Effector memory CD8-positive, alpha-beta T cell (primary cell): ENCODE measurements around the gene EMC10.

ENCODE experiments used
- ATAC-seq: fragments of 150-1000 bp; cut with Tn5 transposase; replicated peaks from 2 replicates; pipeline ENCODE4 v1.10.0; 2021; ENCODE audit warnings: mild to moderate bottlenecking, moderate library complexity
- DNase-seq, 3 experiments: peaks; one replicate each; pipeline ENCODE4 v3.0.0; 2021
- H3K27ac Mint-ChIP-seq, 2 donors: one replicate each; pipeline ENCODE4 v1.8.0; 2022; ENCODE audit warnings: mild to moderate bottlenecking in 2 of 2, mixed read lengths in 2 of 2, moderate library complexity in 2 of 2
- H3K27me3 Mint-ChIP-seq, 2 donors: one replicate each; pipeline ENCODE4 v1.8.0; 2022; ENCODE audit warnings: mixed read lengths in 2 of 2
- H3K36me3 Mint-ChIP-seq: one replicate; pipeline ENCODE4 v1.8.0; 2022; ENCODE audit warnings: mild to moderate bottlenecking, moderate library complexity, mixed read lengths; ENCODE audit not compliant: insufficient read depth
- H3K4me1 Mint-ChIP-seq, 2 donors: one replicate each; pipeline ENCODE4 v1.8.0; 2022; ENCODE audit warnings: low read depth in 2 of 2, mixed read lengths in 2 of 2
- H3K4me3 Mint-ChIP-seq, 2 donors: one replicate each; pipeline ENCODE4 v1.8.0; 2022; ENCODE audit warnings: mild to moderate bottlenecking in 2 of 2, mixed read lengths in 2 of 2, moderate library complexity in 2 of 2
- H3K9me3 Mint-ChIP-seq, 2 donors: one replicate each; pipeline ENCODE4 v1.8.0; 2022; ENCODE audit warnings: mixed read lengths in 2 of 2
- total RNA-seq, 9 experiments: gene quantifications; one replicate each; lab custom pipeline; 2026; lab: John Stamatoyannopoulos, UW

The EMC10 gene
- 59.4 to 138 (median 80.2) reads per million in 9 experiments for total RNA-seq

GRCh38 chr19:50476224-50476906 is at the start of gene EMC10, which contains the start of gene GARIN5A:
TSS of gene EMC10 (plus strand) at chr19:50476507. CDS start at chr19:50476545, 38 bp downstream.
TSS of gene GARIN5A (minus strand) at chr19:50476848. CDS start at chr19:50476388, 460 bp downstream.
- Mint-ChIP-seq H3K27me3 (no peaks in the 10 kb centered on the region), H3K27ac (peak within 1 kb of the TSS; percentile 97 to 98), H3K36me3 (peaks cover 52% of the 10 kb centered on the region), H3K4me1 (peaks cover 22 to 25% of the 10 kb centered on the region in 2 donors), H3K4me3 (peak within 1 kb of the TSS; percentile 92 to 98), H3K9me3 (peaks cover 0 to 1% of the 10 kb centered on the region in 2 donors)
- peak; percentile 93 for ATAC-seq
- peak; percentile 91 to 93 (median 93) for DNase-seq

- H3K27ac Mint-ChIP-seq, result no peak overlapping the region
- H3K4me1 Mint-ChIP-seq, result peaks cover 10 to 11% of the 10 kb centered on the region in 2 donors
- ATAC-seq (no peak), DNase-seq (no peak)
- no peaks in the 10 kb centered on the region for H3K9me3 Mint-ChIP-seq
- peaks cover 11 to 60% of the 10 kb centered on the region in 2 donors for H3K27me3 Mint-ChIP-seq
- no peak overlapping the region for H3K4me3 Mint-ChIP-seq
- H3K36me3 Mint-ChIP-seq, result peaks cover 9% of the 10 kb centered on the region
These were observed 48.9 kb upstream of the EMC10 start for GRCh38 chr19:50427318-50427925.

- ATAC-seq (peak; percentile 16), DNase-seq (no peak)
- peaks cover 11 to 15% of the 10 kb centered on the region in 2 donors for H3K4me1 Mint-ChIP-seq
- no peaks in the 10 kb centered on the region for H3K9me3 Mint-ChIP-seq
- no peak overlapping the region for H3K27ac Mint-ChIP-seq
- peaks cover 7% of the 10 kb centered on the region for H3K36me3 Mint-ChIP-seq
- peaks cover 9 to 60% of the 10 kb centered on the region in 2 donors for H3K27me3 Mint-ChIP-seq
- peak overlapping the region in 1 of 2 donors; percentile 33 for H3K4me3 Mint-ChIP-seq
These were observed 48.3 kb upstream of the EMC10 start for GRCh38 chr19:50427997-50428425.

- DNase-seq (no peak), ATAC-seq (no peak)
- Mint-ChIP-seq H3K36me3 (peaks cover 6% of the 10 kb centered on the region), H3K27me3 (peaks cover 10 to 60% of the 10 kb centered on the region in 2 donors), H3K27ac (no peak overlapping the region), H3K9me3 (no peaks in the 10 kb centered on the region), H3K4me1 (peaks cover 11 to 16% of the 10 kb centered on the region in 2 donors), H3K4me3 (no peak overlapping the region)
These were observed 47.4 kb upstream of the EMC10 start for GRCh38 chr19:50428772-50429463.

- Mint-ChIP-seq H3K27me3 (peaks cover 6 to 64% of the 10 kb centered on the region in 2 donors), H3K4me3 (peak overlapping the region; percentile 90), H3K9me3 (no peaks in the 10 kb centered on the region), H3K27ac (peak overlapping the region in 1 of 2 donors; percentile 85), H3K4me1 (peaks cover 11 to 16% of the 10 kb centered on the region in 2 donors), H3K36me3 (peaks cover 6% of the 10 kb centered on the region)
- no peak for ATAC-seq
- DNase-seq, result no peak
These were observed 45.4 kb upstream of the EMC10 start for GRCh38 chr19:50430888-50431342.

DNA sequence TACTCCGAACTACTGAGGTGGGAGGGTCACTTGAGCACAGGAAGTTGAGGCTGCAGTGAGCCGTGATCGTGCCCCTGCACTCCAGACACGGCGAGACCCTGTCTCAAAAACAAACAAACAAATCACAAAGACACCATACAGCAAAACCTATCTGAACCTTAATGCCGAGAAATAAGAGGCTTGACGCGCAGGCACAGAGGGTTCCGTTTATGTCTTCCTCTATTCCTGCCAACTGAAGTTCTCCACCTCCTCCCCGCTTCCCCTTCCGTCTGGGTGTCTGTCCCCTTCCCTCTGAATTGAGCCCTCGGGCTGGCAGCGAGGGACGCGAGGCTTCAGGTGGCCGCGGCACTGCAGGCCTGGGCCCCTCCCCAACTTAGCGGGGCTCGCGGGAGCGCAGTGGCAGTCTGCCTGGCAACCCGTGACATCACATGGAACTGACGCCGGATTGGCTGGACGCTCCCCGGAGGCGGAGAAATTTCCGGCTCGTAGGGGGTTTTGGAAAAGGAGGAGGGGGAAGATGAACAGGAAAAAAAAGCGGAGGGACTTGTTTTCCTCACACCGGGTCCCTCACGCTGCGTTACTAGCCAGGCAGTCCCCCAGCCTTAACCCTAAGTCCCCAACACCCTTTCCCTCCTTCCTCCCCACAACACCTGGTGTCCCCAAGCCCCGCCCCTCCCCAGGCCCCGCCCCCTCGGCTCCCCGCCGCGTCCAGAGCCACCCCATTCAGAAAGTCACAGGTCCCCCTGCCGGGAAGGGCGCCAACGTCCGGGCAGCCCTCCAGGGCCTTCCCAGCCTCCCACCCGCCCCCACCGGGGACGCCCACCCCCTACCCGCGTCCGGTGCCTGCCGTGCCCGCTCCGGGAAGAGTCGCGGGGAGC is 44.7 kb upstream of the EMC10 start:
- Mint-ChIP-seq H3K36me3 (peaks cover 6% of the 10 kb centered on the region), H3K4me3 (peak overlapping the region; percentile 90), H3K27me3 (peaks cover 6 to 70% of the 10 kb centered on the region in 2 donors), H3K27ac (peak overlapping the region; percentile 85), H3K9me3 (no peaks in the 10 kb centered on the region), H3K4me1 (peaks cover 11 to 16% of the 10 kb centered on the region in 2 donors)
- peak; percentile 92 for ATAC-seq
- peak; percentile 86 to 93 (median 91) for DNase-seq

- ATAC-seq (peak; percentile 5), DNase-seq (no peak)
- Mint-ChIP-seq H3K4me1 (peaks cover 11 to 16% of the 10 kb centered on the region in 2 donors), H3K36me3 (peaks cover 6% of the 10 kb centered on the region), H3K27ac (peak within 1 kb of the TSS; percentile 85), H3K4me3 (peak within 1 kb of the TSS; percentile 90), H3K9me3 (no peaks in the 10 kb centered on the region), H3K27me3 (peaks cover 6 to 75% of the 10 kb centered on the region in 2 donors)
These were observed 43.9 kb upstream of the EMC10 start, which contains the start of gene MYBPC2 for GRCh38 chr19:50432221-50433028. TSS of gene MYBPC2 (plus strand) at chr19:50432892. CDS start at chr19:50432954, 62 bp downstream.

GRCh38 chr19:50433201-50434180 is 42.8 kb upstream of the EMC10 start:
- Mint-ChIP-seq H3K36me3 (peaks cover 6% of the 10 kb centered on the region), H3K27me3 (peaks cover 8 to 80% of the 10 kb centered on the region in 2 donors), H3K4me3 (peak overlapping the region; percentile 90), H3K4me1 (peaks cover 11 to 16% of the 10 kb centered on the region in 2 donors), H3K9me3 (no peaks in the 10 kb centered on the region), H3K27ac (peak overlapping the region in 1 of 2 donors; percentile 53)
- ATAC-seq, result no peak
- DNase-seq, result no peak

DNA sequence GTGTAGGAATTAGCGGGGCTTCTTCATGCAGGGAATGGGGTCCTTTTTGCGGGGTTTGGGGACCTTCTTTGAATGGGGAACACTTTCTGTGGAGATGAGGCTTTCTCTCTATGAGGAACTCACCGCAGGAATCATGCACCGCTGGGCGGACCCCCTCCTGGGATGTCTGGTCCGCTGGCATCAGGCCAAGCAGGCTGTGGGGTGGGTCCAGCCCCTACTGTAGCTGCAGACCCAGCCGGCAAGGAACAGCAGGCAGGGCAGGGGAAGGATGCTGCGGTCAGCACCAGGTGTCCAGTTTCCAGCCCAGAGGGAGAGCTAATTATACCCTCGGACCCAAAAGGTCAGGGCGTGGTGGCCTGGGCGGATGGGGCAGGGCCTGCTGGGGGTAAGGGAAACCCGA is 41.8 kb upstream of the EMC10 start:
- Mint-ChIP-seq H3K4me1 (peaks cover 11 to 16% of the 10 kb centered on the region in 2 donors), H3K9me3 (no peaks in the 10 kb centered on the region), H3K4me3 (no peak overlapping the region), H3K27me3 (peaks cover 18 to 80% of the 10 kb centered on the region in 2 donors), H3K36me3 (peaks cover 6% of the 10 kb centered on the region), H3K27ac (no peak overlapping the region)
- ATAC-seq (no peak), DNase-seq (no peak)

GRCh38 chr19:50435221-50435620 is 41.1 kb upstream of the EMC10 start:
- Mint-ChIP-seq H3K4me1 (peaks cover 11 to 16% of the 10 kb centered on the region in 2 donors), H3K27me3 (peaks cover 23 to 82% of the 10 kb centered on the region in 2 donors), H3K27ac (no peak overlapping the region), H3K9me3 (no peaks in the 10 kb centered on the region), H3K4me3 (no peak overlapping the region), H3K36me3 (peaks cover 6% of the 10 kb centered on the region)
- ATAC-seq (no peak), DNase-seq (no peak)

DNA sequence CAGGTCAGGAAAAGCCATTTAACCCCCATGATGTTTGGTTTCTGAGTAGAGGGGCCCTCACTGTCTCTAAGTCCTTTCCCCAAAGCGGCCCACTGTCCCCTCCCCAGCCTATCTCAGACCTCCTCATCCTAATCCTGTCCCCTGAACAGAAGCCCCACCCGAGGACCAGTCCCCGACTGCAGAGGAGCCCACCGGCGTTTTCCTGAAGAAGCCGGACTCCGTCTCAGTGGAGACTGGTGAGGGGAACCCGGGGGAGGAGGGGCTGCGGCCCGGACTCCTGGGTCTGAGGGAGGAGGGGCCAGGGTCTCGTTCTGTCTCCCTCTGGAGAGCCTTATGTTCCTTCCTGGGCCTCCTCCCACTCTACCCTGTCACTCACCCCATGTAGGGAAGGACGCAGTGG is 40.7 kb upstream of the EMC10 start:
- Mint-ChIP-seq H3K36me3 (peaks cover 6% of the 10 kb centered on the region), H3K4me1 (peaks cover 10 to 14% of the 10 kb centered on the region in 2 donors), H3K27ac (no peak overlapping the region), H3K9me3 (no peaks in the 10 kb centered on the region), H3K27me3 (peaks cover 23 to 81% of the 10 kb centered on the region in 2 donors), H3K4me3 (no peak overlapping the region)
- DNase-seq, result no peak
- ATAC-seq, result no peak
